Measurements from ENCODE around the gene ITGAD.

The ITGAD gene

DNA sequence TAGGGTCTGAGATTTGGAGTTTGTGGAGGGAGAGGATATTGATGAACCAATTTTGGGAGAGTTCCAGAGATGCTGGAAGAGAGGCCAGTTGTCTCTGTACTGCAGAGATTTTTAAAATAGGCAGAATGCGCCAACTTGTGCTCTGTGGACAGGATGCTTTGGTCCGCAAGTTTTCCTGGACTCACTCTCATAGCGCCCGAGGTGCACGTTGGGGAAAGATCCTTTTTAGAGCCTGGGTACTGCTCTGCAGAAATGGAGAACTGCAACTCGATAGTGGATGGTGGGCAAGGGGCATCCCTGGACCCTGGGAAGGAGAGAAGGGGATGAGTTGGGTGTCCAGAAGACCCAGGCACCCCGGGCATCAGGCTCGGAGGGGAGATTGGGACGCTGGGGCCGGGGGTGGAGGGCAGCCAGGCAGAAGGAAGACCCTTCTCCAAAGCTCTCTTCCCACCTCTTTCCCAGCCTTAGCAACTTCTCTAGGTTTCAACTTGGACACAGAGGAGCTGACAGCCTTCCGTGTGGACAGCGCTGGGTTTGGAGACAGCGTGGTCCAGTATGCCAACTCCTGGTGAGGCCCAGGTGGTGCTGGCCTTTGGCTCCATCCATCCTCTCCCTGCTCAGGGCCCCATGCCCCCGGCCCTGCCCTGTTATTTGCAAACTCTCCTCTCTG is 37.6 kb upstream of the ITGAD start:
- ChIA-PET CTCF (interaction anchor here (0.5 to 1.2 kb wide), 3 partner anchors 27 to 402 kb away, joined by 3 to 4 read pairs (median 3); no protein-coding TSS in a partner anchor), POLR2A (no interaction called here)
- Histone ChIP-seq H3K4me3 (ENCODE audit: low read depth, low read length) (no peak overlapping the region), H3K36me3 (ENCODE audit: control insufficient read depth in 2 of 2, insufficient read depth in 1 of 2, low read length in 2 of 2) (no peaks in the 10 kb centered on the region), H3K27ac (ENCODE audit: extremely low read depth, low read depth, low read length) (no peak overlapping the region), H3K4me1 (ENCODE audit: control insufficient read depth, insufficient read depth, low read length) (no peaks in the 10 kb centered on the region), H3K9me3 (ENCODE audit: control insufficient read depth, insufficient read depth, low read depth, low read length) (no peaks in the 10 kb centered on the region)
- TF ChIP-seq, protein P1, sequence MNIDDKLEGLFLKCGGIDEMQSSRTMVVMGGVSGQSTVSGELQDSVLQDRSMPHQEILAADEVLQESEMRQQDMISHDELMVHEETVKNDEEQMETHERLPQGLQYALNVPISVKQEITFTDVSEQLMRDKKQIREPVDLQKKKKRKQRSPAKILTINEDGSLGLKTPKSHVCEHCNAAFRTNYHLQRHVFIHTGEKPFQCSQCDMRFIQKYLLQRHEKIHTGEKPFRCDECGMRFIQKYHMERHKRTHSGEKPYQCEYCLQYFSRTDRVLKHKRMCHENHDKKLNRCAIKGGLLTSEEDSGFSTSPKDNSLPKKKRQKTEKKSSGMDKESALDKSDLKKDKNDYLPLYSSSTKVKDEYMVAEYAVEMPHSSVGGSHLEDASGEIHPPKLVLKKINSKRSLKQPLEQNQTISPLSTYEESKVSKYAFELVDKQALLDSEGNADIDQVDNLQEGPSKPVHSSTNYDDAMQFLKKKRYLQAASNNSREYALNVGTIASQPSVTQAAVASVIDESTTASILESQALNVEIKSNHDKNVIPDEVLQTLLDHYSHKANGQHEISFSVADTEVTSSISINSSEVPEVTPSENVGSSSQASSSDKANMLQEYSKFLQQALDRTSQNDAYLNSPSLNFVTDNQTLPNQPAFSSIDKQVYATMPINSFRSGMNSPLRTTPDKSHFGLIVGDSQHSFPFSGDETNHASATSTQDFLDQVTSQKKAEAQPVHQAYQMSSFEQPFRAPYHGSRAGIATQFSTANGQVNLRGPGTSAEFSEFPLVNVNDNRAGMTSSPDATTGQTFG (tag by site-specific recombination; IDR thresholded peaks at IDR 0.05; ENCODE audit: borderline replicate concordance): no peak

DNA sequence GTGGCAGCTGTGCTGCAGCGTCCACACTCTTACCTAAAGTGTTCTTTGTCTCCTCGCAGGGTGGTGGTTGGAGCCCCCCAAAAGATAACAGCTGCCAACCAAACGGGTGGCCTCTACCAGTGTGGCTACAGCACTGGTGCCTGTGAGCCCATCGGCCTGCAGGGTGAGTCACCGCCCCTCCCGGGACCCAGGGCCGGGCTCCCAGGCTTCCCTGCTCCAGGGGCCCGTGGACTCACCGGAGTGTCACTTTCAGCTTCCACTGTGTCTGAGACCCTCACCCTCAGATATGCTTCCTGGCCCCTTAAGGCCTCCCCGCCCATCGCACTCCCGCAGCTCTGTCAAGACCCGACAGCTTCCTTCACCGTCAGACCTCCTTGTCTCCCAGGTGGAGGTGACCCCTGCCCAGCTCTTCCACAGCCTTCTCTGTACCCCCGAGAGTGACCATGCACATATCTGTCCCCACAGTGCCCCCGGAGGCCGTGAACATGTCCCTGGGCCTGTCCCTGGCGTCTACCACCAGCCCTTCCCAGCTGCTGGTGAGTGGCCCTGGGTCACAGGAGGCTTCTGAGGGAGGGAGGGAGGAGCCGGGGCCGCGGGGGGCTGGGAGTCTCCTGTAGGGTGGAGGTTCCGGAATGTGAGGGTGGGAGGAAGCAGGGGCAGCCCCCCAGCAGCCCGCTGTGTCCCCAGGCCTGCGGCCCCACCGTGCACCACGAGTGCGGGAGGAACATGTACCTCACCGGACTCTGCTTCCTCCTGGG is 36.4 kb upstream of the ITGAD start:
- ChIA-PET POLR2A (interaction anchor here (0.6 kb wide), 1 partner anchor 53 kb away, joined by 6 read pairs; no protein-coding TSS in a partner anchor), CTCF (interaction anchor here (0.7 kb wide), 1 partner anchor 403 kb away, joined by 3 read pairs; no protein-coding TSS in a partner anchor)
- Histone ChIP-seq H3K9me3 (ENCODE audit: control insufficient read depth, insufficient read depth, low read depth, low read length) (no peaks in the 10 kb centered on the region), H3K4me3 (ENCODE audit: low read depth, low read length) (no peak overlapping the region), H3K36me3 (ENCODE audit: control insufficient read depth in 2 of 2, insufficient read depth in 1 of 2, low read length in 2 of 2) (no peaks in the 10 kb centered on the region), H3K27ac (ENCODE audit: extremely low read depth, low read depth, low read length) (no peak overlapping the region), H3K4me1 (ENCODE audit: control insufficient read depth, insufficient read depth, low read length) (no peaks in the 10 kb centered on the region)
- no peak for TF ChIP-seq ZNF214 (tag by site-specific recombination; IDR thresholded peaks at IDR 0.05; ENCODE audit: borderline replicate concordance)
- no peak for TF ChIP-seq ZNF596 (tag by site-specific recombination; IDR thresholded peaks at IDR 0.05)
- no peak for TF ChIP-seq PRDM4 (tag by site-specific recombination; IDR thresholded peaks at IDR 0.05)
- TF ChIP-seq, protein P2, sequence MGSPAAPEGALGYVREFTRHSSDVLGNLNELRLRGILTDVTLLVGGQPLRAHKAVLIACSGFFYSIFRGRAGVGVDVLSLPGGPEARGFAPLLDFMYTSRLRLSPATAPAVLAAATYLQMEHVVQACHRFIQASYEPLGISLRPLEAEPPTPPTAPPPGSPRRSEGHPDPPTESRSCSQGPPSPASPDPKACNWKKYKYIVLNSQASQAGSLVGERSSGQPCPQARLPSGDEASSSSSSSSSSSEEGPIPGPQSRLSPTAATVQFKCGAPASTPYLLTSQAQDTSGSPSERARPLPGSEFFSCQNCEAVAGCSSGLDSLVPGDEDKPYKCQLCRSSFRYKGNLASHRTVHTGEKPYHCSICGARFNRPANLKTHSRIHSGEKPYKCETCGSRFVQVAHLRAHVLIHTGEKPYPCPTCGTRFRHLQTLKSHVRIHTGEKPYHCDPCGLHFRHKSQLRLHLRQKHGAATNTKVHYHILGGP (tag by site-specific recombination; IDR thresholded peaks at IDR 0.05): no peak
- TF ChIP-seq PATZ1 (tag by site-specific recombination; IDR thresholded peaks at IDR 0.05): no peak
- TF ChIP-seq ZNF155 (tag by site-specific recombination; IDR thresholded peaks at IDR 0.05): no peak
- TF ChIP-seq ZNF16 (tag by site-specific recombination; IDR thresholded peaks at IDR 0.05; ENCODE audit: low read depth): no peak
- TF ChIP-seq ZNF140 (tag by site-specific recombination; IDR thresholded peaks at IDR 0.05): no peak
- TF ChIP-seq, protein P3, sequence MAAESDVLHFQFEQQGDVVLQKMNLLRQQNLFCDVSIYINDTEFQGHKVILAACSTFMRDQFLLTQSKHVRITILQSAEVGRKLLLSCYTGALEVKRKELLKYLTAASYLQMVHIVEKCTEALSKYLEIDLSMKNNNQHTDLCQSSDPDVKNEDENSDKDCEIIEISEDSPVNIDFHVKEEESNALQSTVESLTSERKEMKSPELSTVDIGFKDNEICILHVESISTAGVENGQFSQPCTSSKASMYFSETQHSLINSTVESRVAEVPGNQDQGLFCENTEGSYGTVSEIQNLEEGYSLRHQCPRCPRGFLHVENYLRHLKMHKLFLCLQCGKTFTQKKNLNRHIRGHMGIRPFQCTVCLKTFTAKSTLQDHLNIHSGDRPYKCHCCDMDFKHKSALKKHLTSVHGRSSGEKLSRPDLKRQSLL (tag by site-specific recombination; IDR thresholded peaks at IDR 0.05): no peak
- no peak for TF ChIP-seq ZNF221 (tag by site-specific recombination; IDR thresholded peaks at IDR 0.05; ENCODE audit: borderline replicate concordance)
